Lower lobe of right lung (tissue), 2 donors: ENCODE measurements around the gene ENTPD8. TPM values are rescaled to one million over a fixed set of nuclear protein-coding genes. Genes with fewer than 3 reads are reported as not detected.

Source experiments
- ATAC-seq, 2 donors: fragments of 200-7000 bp; cut with Tn5 transposase; one replicate each; pipeline ENCODE4 v1.9.1; 2020 to 2022; ENCODE audit warnings: mild to moderate bottlenecking in 2 of 2, moderate library complexity in 2 of 2
- DNase-seq: peaks from one replicate; pipeline ENCODE4 v3.0.0-alpha.2; 2020
- H3K27ac ChIP-seq: fragments of 200-600 bp; one replicate; pipeline ENCODE4 v1.8.0; 2022
- H3K27me3 ChIP-seq: fragments of 200-600 bp; one replicate; pipeline ENCODE4 v1.8.0; 2022; ENCODE audit warnings: low read depth
- H3K36me3 ChIP-seq: fragments of 200-600 bp; one replicate; pipeline ENCODE4 v1.8.0; 2022; ENCODE audit warnings: mild to moderate bottlenecking
- H3K4me1 ChIP-seq: fragments of 200-600 bp; one replicate; pipeline ENCODE4 v1.8.0; 2022
- H3K4me3 ChIP-seq: fragments of 200-600 bp; one replicate; pipeline ENCODE4 v1.8.0; 2022; ENCODE audit warnings: mild to moderate bottlenecking
- H3K9me3 ChIP-seq: fragments of 200-600 bp; one replicate; pipeline ENCODE4 v1.8.0; 2022
- intact Hi-C: fragments of 100-400 bp; cut with DNase I; formaldehyde crosslinking; loops from one replicate; pipeline ENCODE4 v1.11.0; 2022
- total RNA-seq: library from RNA; stranded (reverse); fragmentation: NEBNext Ultra II Directional; extraction: Animal tissue kit (Norgen Biotek cat#: 25700); gene quantifications from one replicate; pipeline ENCODE4 v1.2.1, GENCODE V29; 2021
- TF ChIP-seq, protein P1 (sequence below): fragments of 200-600 bp; IDR thresholded peaks from one replicate; pipeline ENCODE4 v1.8.0; 2022; ENCODE audit warnings: antibody characterized with exemption, mild to moderate bottlenecking
- donor health status: DM: no; HTN: yes; CAD: no; lungs with severe emphysema.

ENTPD8 gene
- total RNA-seq, 1 donor from 2014 or later: 0.15 TPM

DNA sequence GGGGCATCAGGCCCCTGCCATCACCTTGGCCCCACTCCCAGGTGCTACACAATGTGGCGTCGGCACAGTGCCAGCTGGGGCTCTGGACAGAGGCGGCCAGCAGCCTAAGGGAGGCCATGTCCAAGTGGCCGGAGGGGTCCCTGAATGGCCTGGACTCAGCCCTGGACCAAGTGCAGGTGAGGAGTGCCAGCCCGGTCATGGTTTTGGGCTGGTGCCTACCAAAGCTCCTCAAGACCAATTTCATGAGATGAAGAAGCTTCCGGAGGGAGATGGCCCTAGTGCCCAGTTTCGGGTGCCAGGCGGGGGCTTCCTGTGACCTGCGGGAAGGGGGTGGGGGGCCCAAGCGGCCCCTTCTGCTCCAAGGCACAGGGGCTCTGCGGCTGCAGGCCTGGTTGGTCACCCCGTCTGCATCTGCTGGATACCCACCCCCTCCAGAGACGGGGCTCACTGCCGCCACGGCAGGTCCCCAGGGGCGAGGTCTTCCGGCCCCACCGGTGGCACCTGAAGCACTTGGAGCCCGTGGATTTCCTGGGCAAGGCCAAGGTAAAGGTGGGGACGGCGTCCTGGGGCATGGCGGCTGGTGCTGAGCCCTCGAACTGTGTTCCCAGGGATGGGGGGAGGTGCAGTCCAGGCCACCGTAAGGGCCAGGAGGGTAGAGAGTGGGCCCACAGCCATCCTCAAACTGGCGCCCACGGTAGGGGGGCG lies 12.2 kb downstream of the ENTPD8 start:
- Histone ChIP-seq H3K27ac (no peak overlapping the region), H3K4me3 (no peak overlapping the region), H3K27me3 (no peaks in the 10 kb centered on the region), H3K4me1 (peaks cover 8% of the 10 kb centered on the region), H3K36me3 (no peaks in the 10 kb centered on the region), H3K9me3 (no peaks in the 10 kb centered on the region)
- intact Hi-C loops: no loop called here
- DNase-seq (peak; percentile 48), ATAC-seq (no peak)
- TF ChIP-seq, protein P1, sequence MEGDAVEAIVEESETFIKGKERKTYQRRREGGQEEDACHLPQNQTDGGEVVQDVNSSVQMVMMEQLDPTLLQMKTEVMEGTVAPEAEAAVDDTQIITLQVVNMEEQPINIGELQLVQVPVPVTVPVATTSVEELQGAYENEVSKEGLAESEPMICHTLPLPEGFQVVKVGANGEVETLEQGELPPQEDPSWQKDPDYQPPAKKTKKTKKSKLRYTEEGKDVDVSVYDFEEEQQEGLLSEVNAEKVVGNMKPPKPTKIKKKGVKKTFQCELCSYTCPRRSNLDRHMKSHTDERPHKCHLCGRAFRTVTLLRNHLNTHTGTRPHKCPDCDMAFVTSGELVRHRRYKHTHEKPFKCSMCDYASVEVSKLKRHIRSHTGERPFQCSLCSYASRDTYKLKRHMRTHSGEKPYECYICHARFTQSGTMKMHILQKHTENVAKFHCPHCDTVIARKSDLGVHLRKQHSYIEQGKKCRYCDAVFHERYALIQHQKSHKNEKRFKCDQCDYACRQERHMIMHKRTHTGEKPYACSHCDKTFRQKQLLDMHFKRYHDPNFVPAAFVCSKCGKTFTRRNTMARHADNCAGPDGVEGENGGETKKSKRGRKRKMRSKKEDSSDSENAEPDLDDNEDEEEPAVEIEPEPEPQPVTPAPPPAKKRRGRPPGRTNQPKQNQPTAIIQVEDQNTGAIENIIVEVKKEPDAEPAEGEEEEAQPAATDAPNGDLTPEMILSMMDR: no peak

DNA sequence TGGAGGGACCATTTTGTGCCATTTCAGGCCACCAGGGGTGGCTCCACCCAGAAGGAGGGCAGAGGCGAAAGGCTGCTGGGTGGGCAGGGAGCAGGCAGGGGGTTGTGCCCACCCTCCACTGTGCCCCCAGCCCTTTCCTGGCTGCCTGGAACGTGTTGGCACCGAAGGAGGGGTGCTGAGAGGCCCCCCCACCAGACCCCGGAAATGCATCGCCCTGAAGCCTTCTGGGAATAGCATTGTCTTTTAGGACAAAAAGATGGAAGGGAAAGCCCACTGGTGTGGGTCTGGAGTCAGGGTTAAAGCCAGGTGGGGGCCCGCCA lies 12.9 kb downstream of the ENTPD8 start:
- no peak overlapping the region for H3K4me3 ChIP-seq
- no peak for ATAC-seq
- TF ChIP-seq, protein P1: no peak
- no peak overlapping the region for H3K27ac ChIP-seq
- no peaks in the 10 kb centered on the region for H3K9me3 ChIP-seq
- H3K27me3 ChIP-seq: no peaks in the 10 kb centered on the region
- H3K36me3 ChIP-seq: no peaks in the 10 kb centered on the region
- peaks cover 10% of the 10 kb centered on the region for H3K4me1 ChIP-seq
- intact Hi-C loops: no loop called here
- no peak for DNase-seq

DNA sequence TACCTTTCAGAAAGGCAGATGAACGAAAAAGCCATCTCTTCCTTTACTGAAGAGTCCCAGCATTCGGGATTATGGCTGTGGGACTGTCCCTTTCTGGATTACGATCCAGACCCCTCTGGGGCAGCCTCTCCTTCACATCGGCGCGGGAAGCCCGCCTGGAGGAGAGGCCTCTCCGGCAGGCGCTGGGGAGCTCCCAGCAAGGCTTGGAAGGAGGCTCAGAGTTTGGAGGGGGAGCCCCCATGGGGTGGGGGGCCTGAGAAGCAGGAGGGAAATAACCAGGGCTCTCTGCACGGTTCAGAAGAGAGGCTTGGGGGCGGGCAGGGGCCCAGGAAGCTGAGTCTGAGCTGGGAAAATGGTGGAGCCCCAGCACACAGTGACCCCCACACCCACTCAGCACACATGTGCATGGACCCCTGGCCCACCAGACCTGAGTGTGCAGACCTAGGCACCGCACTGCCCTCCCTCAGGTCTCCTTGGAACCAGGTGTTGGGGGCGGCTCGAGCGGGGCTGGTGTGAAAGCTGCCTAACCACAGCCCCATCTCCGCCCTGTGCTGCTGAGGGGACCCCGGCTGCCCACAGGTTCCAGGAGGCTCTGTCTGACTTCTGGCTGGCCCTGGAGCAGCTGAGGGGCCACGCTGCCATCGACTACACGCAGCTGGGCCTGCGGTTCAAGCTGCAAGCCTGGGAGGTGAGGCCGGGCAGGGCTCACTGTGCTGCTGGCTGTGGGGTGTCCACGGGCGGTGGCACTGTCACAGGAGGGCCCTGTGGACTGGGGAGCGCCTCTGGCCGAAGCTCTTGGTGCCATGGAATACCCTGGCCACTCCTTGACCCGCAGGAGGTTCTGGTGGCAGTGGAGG lies 13.5 kb downstream of the ENTPD8 start:
- H3K27me3 ChIP-seq: no peaks in the 10 kb centered on the region
- no peaks in the 10 kb centered on the region for H3K9me3 ChIP-seq
- H3K36me3 ChIP-seq: no peaks in the 10 kb centered on the region
- H3K4me1 ChIP-seq: peaks cover 10% of the 10 kb centered on the region
- ATAC-seq (no peak), DNase-seq (peak; percentile 40)
- no peak overlapping the region for H3K4me3 ChIP-seq
- intact Hi-C loops: no loop called here
- TF ChIP-seq, protein P1: no peak
- no peak overlapping the region for H3K27ac ChIP-seq

DNA sequence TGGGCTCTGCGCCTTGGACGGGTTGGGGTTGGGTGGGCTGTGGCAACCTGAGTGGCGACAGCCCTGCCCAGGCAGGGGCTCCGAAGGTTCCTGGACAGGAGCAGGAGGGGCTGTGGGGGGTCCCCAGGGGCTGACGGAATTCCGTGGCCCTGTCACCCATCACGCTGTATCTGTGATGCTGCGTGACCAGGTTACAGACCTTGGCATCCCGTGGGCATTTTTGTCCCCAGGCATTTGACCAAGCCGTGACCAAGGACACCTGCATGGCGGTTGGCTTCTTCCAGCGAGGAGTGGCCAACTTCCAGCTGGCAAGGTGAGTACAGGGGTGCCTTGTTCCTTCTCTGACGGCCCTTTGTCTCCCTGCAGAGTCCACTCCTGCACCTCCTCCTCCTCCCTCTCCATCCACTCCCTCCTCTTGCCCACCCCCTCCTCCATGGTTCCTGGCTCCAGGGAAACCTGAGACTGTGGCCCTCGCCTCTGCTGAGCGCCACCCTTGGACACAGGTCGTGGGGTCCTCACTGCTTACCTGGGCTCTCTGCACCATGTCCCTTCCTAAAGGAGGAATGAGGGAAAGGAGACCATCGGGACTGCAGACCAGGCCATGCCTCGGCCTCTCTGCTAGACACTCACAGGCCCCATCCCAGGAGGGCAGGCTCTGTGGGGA lies 15.0 kb downstream of the ENTPD8 start:
- no peak for ATAC-seq
- no peaks in the 10 kb centered on the region for H3K36me3 ChIP-seq
- DNase-seq: peak; percentile 39
- H3K4me1 ChIP-seq: peaks cover 22% of the 10 kb centered on the region
- TF ChIP-seq, protein P1: no peak
- no peak overlapping the region for H3K4me3 ChIP-seq
- H3K9me3 ChIP-seq: no peaks in the 10 kb centered on the region
- intact Hi-C loops: no loop called here
- no peaks in the 10 kb centered on the region for H3K27me3 ChIP-seq
- H3K27ac ChIP-seq: no peak overlapping the region

DNA sequence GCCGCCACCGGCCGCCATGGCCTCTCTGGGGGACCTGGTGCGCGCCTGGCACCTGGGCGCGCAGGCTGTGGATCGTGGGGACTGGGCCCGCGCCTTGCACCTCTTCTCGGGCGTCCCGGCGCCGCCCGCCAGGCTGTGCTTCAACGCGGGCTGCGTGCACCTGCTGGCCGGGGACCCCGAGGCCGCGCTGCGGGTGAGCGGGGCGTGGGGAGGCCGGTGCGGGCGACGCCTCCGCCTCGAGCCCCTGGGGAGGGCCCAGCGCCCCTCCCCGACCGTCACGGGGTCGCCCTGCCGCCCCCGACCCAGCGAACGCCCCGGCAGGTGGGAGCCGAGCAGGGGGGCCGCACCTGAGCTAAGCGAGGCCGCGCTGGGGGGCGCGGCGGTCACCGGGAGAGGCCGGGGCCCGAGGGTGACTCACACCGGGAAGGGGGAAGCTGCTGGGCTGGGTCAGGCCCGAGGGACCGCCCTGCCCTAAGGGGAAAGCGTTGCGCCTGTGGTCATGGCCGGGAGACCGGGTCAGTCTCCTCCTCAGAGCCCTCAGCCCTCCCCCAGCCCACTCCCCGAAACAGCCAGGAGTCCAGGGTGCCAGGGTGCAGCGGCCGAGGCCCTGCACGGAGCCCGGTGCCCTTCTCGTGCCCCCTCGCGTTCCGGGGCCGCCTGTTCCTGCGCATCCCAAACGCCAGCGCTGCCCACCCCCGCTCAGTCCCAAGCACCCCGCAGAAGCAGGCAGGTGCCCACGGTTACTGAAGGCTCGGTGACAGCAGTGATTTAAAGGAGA lies 17.5 kb downstream of the ENTPD8 start:
- Histone ChIP-seq H3K4me3 (peak overlapping the region; percentile 96), H3K4me1 (peaks cover 22% of the 10 kb centered on the region), H3K27ac (peak overlapping the region; percentile 77), H3K36me3 (no peaks in the 10 kb centered on the region), H3K9me3 (no peaks in the 10 kb centered on the region), H3K27me3 (no peaks in the 10 kb centered on the region)
- intact Hi-C loops: no loop called here
- ATAC-seq (peak; percentile 61 to 78), DNase-seq (peak; percentile 75)
- TF ChIP-seq, protein P1: peak; percentile 45
